NCI-H2171 (cell line): ENCODE results near the gene CTBP1.

Experiments
- DNase-seq: peaks from one replicate; lab custom pipeline; 2025; lab: John Stamatoyannopoulos, UW

The CTBP1 gene

GRCh38 chr4:1209821-1210220 is 39.1 kb downstream of the CTBP1 start:
- no peak for DNase-seq

- DNase-seq = no peak
These were observed 39.8 kb downstream of the CTBP1 start for GRCh38 chr4:1208970-1209704.

GRCh38 chr4:1208266-1208961 is 40.5 kb downstream of the CTBP1 start:
- no peak for DNase-seq

- DNase-seq = no peak
These were observed 41.2 kb downstream of the CTBP1 start for GRCh38 chr4:1207603-1208265.

GRCh38 chr4:1207157-1207470 is 41.8 kb downstream of the CTBP1 start:
- DNase-seq = no peak

GRCh38 chr4:1206299-1207156 is 42.4 kb downstream of the CTBP1 start:
- no peak for DNase-seq

- no peak for DNase-seq
These were observed 43.2 kb downstream of the CTBP1 start for GRCh38 chr4:1205586-1206298.

GRCh38 chr4:1204828-1205585 is 43.9 kb downstream of the CTBP1 start:
- DNase-seq = no peak

GRCh38 chr4:1204286-1204827 is 44.6 kb downstream of the CTBP1 start:
- no peak for DNase-seq

GRCh38 chr4:1203026-1203616 is 45.8 kb downstream of the CTBP1 start:
- no peak for DNase-seq

- DNase-seq = no peak
These were observed 46.4 kb downstream of the CTBP1 start for GRCh38 chr4:1202526-1203011.

- DNase-seq = no peak
These were observed 46.9 kb downstream of the CTBP1 start for GRCh38 chr4:1201851-1202525.

GRCh38 chr4:1200425-1201035 is 48.4 kb downstream of the CTBP1 start:
- DNase-seq = no peak

- DNase-seq = no peak
These were observed 49.2 kb downstream of the CTBP1 start for GRCh38 chr4:1199556-1200331.

- no peak for DNase-seq
These were observed 50.7 kb downstream of the CTBP1 start for GRCh38 chr4:1198098-1198844.

- no peak for DNase-seq
These were observed 52.3 kb downstream of the CTBP1 start for GRCh38 chr4:1196421-1197183.
